ENCODE data around the gene COL4A5.
A peak's percentile ranks its signal among the peaks of the same experiment; 100 is the strongest.

COL4A5 gene

GRCh38 chrX:108726748-108727147 is 287.1 kb downstream of the COL4A5 start:
- TF ChIP-seq CTCF (IDR thresholded peaks at IDR 0.05), result no peak

- TF ChIP-seq CTCF (IDR thresholded peaks at IDR 0.05), result no peak
Measured at GRCh38 chrX:108731153-108731552, 291.5 kb downstream of the COL4A5 start.

DNA sequence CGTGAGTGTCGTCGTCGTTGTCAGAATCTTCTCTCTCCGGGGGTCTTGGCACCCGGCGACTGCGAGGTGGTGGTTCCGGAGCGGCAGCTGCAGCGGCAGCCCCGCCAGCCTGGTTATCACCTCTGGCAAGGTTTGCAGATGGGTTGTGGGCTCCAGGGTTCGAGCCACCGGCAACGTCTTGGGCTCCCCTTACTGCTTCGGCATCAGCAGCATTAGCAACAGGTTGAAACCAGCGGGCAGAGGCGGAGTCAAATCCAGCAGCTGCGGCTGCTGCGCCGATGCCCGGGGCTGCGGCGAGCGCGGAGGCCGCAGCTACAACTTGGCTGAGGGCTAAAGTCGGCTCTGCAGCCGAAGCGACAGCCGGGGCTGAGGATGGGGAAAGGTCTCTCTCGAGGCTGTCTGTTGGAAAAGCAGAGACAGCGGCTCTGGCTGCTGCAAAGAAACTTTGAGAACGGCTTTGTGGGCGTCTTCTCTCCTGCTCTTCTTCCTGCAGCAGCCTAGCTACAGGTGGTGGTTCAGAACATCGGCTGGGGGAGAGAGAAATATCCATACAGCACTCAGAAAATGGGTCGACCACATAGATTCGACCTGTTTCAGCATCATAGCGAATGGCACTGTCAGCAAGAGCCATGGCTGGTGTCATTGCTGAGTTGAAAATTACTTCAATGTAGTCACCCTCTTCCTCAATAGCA is 293.1 kb downstream of the COL4A5 start:
- no peak for TF ChIP-seq CTCF (IDR thresholded peaks at IDR 0.05)

DNA sequence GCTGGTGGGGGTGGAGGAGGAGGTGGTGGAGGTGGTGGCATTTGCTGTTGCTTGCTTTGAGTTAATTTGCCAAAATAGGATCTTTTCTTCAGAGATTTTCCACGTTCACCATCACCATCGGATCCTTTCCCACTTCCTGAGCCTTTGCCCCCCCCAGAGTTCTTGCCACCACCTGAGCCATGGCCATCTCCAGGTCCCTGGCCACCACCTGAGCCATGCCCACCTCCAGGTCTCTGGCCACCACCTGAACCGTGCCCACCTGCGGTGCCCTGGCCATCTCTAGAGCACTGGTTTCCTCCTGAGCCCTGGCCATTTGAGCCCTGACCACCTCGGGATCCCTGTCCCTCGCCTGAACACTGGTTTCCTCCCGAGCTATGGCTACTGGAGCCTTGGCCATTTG is 294.8 kb downstream of the COL4A5 start:
- no peak for TF ChIP-seq CTCF (IDR thresholded peaks at IDR 0.05)

DNA sequence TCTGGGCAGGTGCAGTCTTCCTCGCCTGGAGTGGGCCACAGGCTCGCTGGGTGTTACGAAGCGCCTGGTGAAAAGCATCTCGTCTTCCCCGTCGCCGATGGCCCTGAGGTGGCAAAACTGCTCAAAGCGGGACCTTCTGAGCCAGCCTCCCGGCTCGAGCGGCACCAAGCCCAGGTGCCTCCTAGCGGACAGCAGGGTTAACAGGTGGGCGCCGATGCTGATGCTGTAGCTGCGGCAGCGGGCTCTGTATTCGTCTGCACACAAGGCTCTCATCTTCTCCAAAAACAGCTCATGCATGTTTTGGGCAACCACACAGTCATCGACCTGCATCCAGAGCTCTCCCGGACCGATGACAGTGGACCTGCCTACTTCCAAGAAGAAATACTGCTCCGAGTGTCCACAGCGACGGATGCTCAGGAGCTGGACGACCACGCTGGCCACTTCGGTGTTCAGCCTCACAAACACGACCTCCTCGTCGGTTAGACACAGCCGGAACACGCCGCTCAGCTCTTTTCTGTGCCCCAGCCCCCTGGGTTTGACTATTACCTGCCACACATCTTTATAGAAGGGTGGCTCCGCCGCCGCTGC is 295.5 kb downstream of the COL4A5 start:
- peak; percentile 46 for TF ChIP-seq CTCF (IDR thresholded peaks at IDR 0.05)

DNA sequence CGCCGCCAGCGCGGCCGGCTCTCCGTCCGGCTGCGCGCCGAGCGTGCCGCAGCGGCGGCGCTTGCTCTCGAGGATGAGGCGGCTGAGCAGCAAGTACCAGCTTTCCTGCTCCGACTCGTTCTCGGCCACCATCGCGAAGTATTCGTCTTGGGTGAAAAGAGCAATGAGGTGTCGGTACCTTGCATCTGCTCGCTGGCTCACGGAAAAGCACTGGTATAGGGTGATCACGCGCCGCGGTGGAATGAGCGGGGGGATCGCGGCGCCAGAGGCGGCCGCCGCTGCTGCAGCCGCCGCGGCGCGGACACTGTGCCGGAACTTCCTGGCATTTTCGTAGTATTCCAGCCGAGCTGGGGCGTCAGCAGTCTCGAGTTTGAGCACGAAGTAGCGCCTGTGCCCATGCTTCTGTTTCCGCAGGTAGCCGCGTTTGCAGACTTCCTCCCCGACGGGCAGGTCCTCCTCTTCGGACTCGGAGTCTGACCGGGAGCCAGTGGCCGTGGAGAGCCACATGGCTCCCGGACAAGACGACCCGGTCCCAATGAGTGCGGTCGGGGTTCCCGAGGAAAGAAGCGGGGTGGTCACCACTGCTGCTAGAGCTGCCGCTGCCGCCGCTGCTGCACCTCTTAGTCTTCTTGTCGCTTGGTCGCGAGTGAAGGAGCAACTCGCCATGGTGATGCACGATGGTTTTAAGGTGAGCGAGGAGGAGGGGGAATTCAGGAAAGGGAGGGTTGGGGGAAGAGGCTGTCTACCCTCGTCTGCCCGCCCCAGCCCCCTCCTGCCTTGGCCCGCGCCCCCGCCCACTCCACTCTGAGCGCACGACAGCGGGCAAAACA is 296.3 kb downstream of the COL4A5 start:
- TF ChIP-seq CTCF (IDR thresholded peaks at IDR 0.05), result no peak

DNA sequence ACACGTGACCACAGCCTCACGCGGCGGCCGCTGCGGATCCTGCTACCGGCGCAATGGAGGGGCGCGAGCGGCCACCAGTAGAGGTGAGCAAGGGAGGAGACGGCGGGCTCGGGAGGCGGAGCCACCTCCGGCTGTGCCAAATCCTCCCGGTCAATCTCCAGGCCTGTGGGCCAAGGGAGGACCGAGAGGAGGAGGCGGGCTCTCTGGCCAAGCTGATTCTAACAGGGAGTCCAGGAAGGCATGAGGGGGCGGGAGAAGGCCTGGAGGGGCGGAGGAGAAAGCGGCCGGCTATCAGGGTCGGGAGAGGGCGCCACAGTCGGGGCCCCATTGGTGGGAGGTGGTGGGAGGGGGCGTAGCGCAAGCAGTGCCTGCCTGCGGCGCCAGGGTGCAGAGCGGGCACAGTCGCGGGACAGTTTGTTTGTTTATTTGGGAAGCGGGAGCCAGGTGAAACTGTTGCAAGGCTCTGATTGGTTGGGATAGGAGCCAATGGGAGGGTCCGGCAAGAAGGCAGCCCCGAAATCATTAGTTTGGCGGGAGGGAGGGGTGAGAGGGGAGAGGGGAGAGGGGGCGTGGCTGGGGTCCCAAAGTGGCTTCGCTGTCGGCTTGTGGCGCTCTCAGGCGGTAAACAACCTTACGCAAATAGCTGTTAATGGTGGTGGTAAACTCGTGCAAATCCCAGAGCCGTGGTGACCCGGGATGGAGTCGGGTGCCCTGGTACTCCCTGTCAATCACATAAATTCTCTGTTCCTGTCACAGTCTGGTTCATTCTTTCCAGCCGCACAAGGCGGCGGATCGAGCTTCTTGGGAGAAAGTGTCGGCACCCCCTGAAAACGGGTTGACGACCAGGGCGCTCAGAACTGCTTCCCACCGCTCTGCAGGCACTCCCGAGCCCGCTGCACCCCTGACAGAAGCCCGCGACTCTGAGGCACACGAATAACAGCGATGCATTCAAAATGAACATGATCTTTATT is 297.2 kb downstream of the COL4A5 start, which contains the start of gene IRS4:
TSS of gene IRS4 (minus strand) at position 55 of the 971 bp plus-strand sequence.
- TF ChIP-seq CTCF (IDR thresholded peaks at IDR 0.05), result peak; percentile 19; the same call in 1 of the 2 replicates

All from LNCAP (cell line).